B cell (primary cell): ENCODE results near the gene SARM1. TPM values are rescaled to one million over a fixed set of nuclear protein-coding genes. Genes with fewer than 3 reads are reported as not detected.

Experiments
- ATAC-seq: fragments of 200-7000 bp; cut with Tn5 transposase; one replicate; pipeline ENCODE4 v1.10.0; 2021; ENCODE audit warnings: low read depth, mild to moderate bottlenecking, moderate number of reproducible peaks, moderate library complexity
- CTCF ChIA-PET: fragments of 350-600 bp; sonication (Branson Sonifier 250); formaldehyde crosslinking; loops from one replicate; lab custom pipeline; 2021; ENCODE audit warnings: antibody characterized with exemption, inconsistent platforms; lab: Charles Lee
- POLR2A ChIA-PET: fragments of 350-600 bp; sonication (Branson Sonifier 250); formaldehyde crosslinking; loops from one replicate; lab custom pipeline; 2021; ENCODE audit warnings: antibody characterized with exemption; lab: Charles Lee
- DNase-seq: peaks from one replicate; pipeline ENCODE4 v3.0.0; 2013
- H2AFZ ChIP-seq: 2 replicates; pipeline ENCODE4 v1.6.1; 2012; ENCODE audit warnings: mild to moderate bottlenecking, low read depth, low read length; ENCODE audit not compliant: insufficient read depth, poor library complexity, severe bottlenecking
- H3K27ac ChIP-seq, 2 donors: 1 replicate in 1 of 2; 2 replicates in 1 of 2; pipeline ENCODE4 v1.5.1; 2012 to 2013; ENCODE audit warnings: low read length in 2 of 2, mild to moderate bottlenecking in 2 of 2, moderate library complexity in 1 of 2
- H3K27me3 ChIP-seq, 4 experiments: fragments of 200-600 bp in 1 of 4; sonication (generic) in 1 of 4; replicated peaks in 1 of 4; 1 replicate in 2 of 4; 2 replicates in 2 of 4; pipeline versions ENCODE4 v1.6.1 to v1.7.0; 2013 to 2016; ENCODE audit warnings: low read length in 3 of 4, mild to moderate bottlenecking in 2 of 4, mixed read lengths in 1 of 4, moderate library complexity in 1 of 4; ENCODE audit not compliant: insufficient read depth in 4 of 4, control insufficient read depth in 3 of 4; ENCODE audit errors: control extremely low read depth in 1 of 4
- H3K36me3 ChIP-seq, 2 experiments: replicated peaks in 1 of 2; 1 replicate in 1 of 2; 2 replicates in 1 of 2; pipeline versions ENCODE4 v1.6.1 to v1.7.1; 2013; ENCODE audit warnings: low read length in 1 of 2; ENCODE audit not compliant: insufficient read depth in 2 of 2, control insufficient read depth in 1 of 2; ENCODE audit errors: control extremely low read depth in 1 of 2, extremely low read depth in 1 of 2
- H3K4me1 ChIP-seq, 2 donors: fragments of 200-600 bp in 1 of 2; sonication (generic) in 1 of 2; 1 replicate in 1 of 2; 2 replicates in 1 of 2; pipeline versions ENCODE4 v1.5.1 to v1.6.1; 2013 to 2017; ENCODE audit warnings: low read length in 2 of 2; ENCODE audit not compliant: control insufficient read depth in 2 of 2, insufficient read depth in 2 of 2
- H3K4me2 ChIP-seq: replicated peaks from 2 replicates; pipeline ENCODE3; 2012; ENCODE audit warnings: mild to moderate bottlenecking, low read depth, low read length; ENCODE audit not compliant: poor library complexity, severe bottlenecking
- H3K4me3 ChIP-seq, 5 experiments: fragments of 200-600 bp in 1 of 5; sonication (generic) in 1 of 5; 1 replicate in 3 of 5; 2 replicates in 2 of 5; pipeline versions ENCODE4 v1.5.1 to v1.7.0; 2011 to 2016; ENCODE audit warnings: low read length in 4 of 5, mild to moderate bottlenecking in 4 of 5, low read depth in 2 of 5, control low read depth in 1 of 5, moderate library complexity in 1 of 5; ENCODE audit not compliant: insufficient read depth in 1 of 5; ENCODE audit errors: control extremely low read depth in 1 of 5, extremely low read depth in 1 of 5
- H3K79me2 ChIP-seq: fragments of 200-600 bp; sonication (generic); one replicate; pipeline ENCODE4 v1.6.0; 2016; ENCODE audit warnings: low read length; ENCODE audit not compliant: control insufficient read depth, insufficient read depth
- H3K9ac ChIP-seq: fragments of 200-600 bp; sonication (generic); 2 replicates; pipeline ENCODE4 v1.6.1; 2017; ENCODE audit warnings: mild to moderate bottlenecking, low read length, moderate library complexity
- H3K9me3 ChIP-seq, 3 donors: one replicate each; pipeline versions ENCODE4 v1.6.1 to v1.7.1; 2013; ENCODE audit warnings: low read length in 2 of 3; ENCODE audit not compliant: control insufficient read depth in 2 of 3, insufficient read depth in 1 of 3; ENCODE audit errors: control extremely low read depth in 1 of 3
- H4K20me1 ChIP-seq: 2 replicates; pipeline ENCODE4 v1.6.0; 2012; ENCODE audit warnings: mild to moderate bottlenecking, low read length; ENCODE audit not compliant: insufficient read depth, control insufficient read depth, poor library complexity, severe bottlenecking
- H3K27ac Mint-ChIP-seq: one replicate; pipeline ENCODE4 v1.8.0; 2021; ENCODE audit warnings: mixed read lengths
- H3K27me3 Mint-ChIP-seq: one replicate; pipeline ENCODE4 v1.8.0; 2021; ENCODE audit warnings: mixed read lengths
- H3K4me1 Mint-ChIP-seq: one replicate; pipeline ENCODE4 v1.8.0; 2021; ENCODE audit warnings: mixed read lengths
- H3K4me3 Mint-ChIP-seq: one replicate; pipeline ENCODE4 v1.8.0; 2021; ENCODE audit warnings: mixed read lengths
- H3K9me3 Mint-ChIP-seq: one replicate; pipeline ENCODE4 v1.8.0; 2022; ENCODE audit warnings: mixed read lengths; ENCODE audit not compliant: insufficient read depth
- EZH2 ChIP-seq: IDR thresholded peaks from 2 replicates; pipeline ENCODE4 v1.6.1; 2012; ENCODE audit warnings: borderline replicate concordance, low read depth, mild to moderate bottlenecking, moderate library complexity, low read length; ENCODE audit not compliant: insufficient read depth, poor library complexity, severe bottlenecking
- WGBS: methylation state at CpG from one replicate; pipeline ENCODE4 v1.1.5; 2013; ENCODE audit warnings: missing lambda C conversion rate; ENCODE audit not compliant: insufficient coverage; 5-methylcytosine and 5-hydroxymethylcytosine counted together
- intact Hi-C: fragments of 100-400 bp; cut with micrococcal nuclease; formaldehyde crosslinking; loops from one replicate; pipeline ENCODE4 v1.10.0; 2022
- polyA plus RNA-seq: library from polyadenylated mRNA; depleted of rRNA; stranded (reverse); fragments of >200 nt; gene quantifications from 2 replicates; pipeline ENCODE4 v1.2.3, GENCODE V29; 2012
- total RNA-seq, 2 donors: library from RNA; stranded (reverse); fragments of 120-200 nt in 1 of 2; gene quantifications; 1 replicate in 1 of 2; 2 replicates in 1 of 2; pipeline versions ENCODE4 v1.2.3 to v1.2.4, GENCODE V29; 2013 to 2022
- TF ChIP-seq, protein P1 (sequence below): fragments of 200-600 bp; IDR thresholded peaks from one replicate; pipeline ENCODE4 v1.8.0; 2022; ENCODE audit warnings: antibody characterized with exemption, mild to moderate bottlenecking

The SARM1 gene
- total and polyA plus RNA-seq, 2 donors (not counting 1 experiment from before 2014, with no cell fraction given) = 22.5 to 32.8 TPM

DNA sequence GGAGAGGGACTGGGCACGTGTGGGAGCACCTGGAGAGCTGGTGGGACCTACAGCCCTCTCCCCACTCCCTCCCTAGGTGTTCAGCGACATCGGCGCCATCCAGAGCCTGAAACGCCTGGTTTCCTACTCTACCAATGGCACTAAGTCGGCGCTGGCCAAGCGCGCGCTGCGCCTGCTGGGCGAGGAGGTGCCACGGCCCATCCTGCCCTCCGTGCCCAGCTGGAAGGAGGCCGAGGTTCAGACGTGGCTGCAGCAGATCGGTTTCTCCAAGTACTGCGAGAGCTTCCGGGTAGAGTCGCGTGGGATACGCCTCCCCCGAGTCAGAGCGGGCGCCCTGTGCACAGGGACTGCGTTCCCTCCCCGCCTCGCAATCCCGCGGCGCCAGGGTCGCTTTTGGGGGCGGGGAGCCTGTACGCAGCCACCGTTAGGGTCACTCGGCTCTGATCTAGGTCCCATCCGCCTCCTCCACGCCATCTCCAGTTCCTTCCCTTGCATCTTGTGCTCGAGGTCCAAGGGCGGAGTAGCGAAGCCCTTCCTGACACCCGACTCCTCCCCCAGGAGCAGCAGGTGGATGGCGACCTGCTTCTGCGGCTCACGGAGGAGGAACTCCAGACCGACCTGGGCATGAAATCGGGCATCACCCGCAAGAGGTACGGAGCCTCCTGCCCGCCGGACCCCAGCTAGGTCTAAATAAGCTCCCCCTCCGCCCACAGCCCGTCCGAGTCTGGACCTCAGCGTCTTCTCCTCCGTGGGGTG lies 13.0 kb downstream of the SARM1 start:
- TF ChIP-seq, protein P1, sequence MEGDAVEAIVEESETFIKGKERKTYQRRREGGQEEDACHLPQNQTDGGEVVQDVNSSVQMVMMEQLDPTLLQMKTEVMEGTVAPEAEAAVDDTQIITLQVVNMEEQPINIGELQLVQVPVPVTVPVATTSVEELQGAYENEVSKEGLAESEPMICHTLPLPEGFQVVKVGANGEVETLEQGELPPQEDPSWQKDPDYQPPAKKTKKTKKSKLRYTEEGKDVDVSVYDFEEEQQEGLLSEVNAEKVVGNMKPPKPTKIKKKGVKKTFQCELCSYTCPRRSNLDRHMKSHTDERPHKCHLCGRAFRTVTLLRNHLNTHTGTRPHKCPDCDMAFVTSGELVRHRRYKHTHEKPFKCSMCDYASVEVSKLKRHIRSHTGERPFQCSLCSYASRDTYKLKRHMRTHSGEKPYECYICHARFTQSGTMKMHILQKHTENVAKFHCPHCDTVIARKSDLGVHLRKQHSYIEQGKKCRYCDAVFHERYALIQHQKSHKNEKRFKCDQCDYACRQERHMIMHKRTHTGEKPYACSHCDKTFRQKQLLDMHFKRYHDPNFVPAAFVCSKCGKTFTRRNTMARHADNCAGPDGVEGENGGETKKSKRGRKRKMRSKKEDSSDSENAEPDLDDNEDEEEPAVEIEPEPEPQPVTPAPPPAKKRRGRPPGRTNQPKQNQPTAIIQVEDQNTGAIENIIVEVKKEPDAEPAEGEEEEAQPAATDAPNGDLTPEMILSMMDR = no peak
- TF ChIP-seq EZH2 = no peak
- peak overlapping the region; percentile 92 for H3K4me2 ChIP-seq
- Mint-ChIP-seq H3K9me3 (no peaks in the 10 kb centered on the region), H3K27me3 (peaks cover 27% of the 10 kb centered on the region), H3K4me3 (peak overlapping the region; percentile 92), H3K4me1 (peaks cover 26% of the 10 kb centered on the region), H3K27ac (peak overlapping the region; percentile 15)
- peaks cover 0 to 32% (median 2%) of the 10 kb centered on the region in 4 experiments for H3K27me3 ChIP-seq
- intact Hi-C loops = loop anchor here (2.0 kb wide), 1 partner anchor 14 kb away; the partner anchor contains the start of genes SARM1 and VTN
- WGBS = 3% methylated on average over 50 of the region's 56 CpGs
- CTCF ChIA-PET = interaction anchor here (1.1 kb wide), 1 partner anchor 32 kb away, joined by 6 read pairs; no protein-coding TSS in a partner anchor
- DNase-seq = peak; percentile 53
- H3K4me3 ChIP-seq = peak overlapping the region; percentile 30 to 74 (median 56)
- H4K20me1 ChIP-seq = peaks cover 14% of the 10 kb centered on the region
- ATAC-seq = peak; percentile 81
- POLR2A ChIA-PET = no interaction called here
- no peak overlapping the region for H3K27ac ChIP-seq
- H3K4me1 ChIP-seq = peaks cover 16 to 20% of the 10 kb centered on the region in 2 donors
- H3K79me2 ChIP-seq = peaks cover 16% of the 10 kb centered on the region
- peaks cover 3 to 12% of the 10 kb centered on the region in 2 experiments for H3K36me3 ChIP-seq
- H3K9ac ChIP-seq = peak overlapping the region; percentile 65
- H3K9me3 ChIP-seq = peaks cover 0 to 4% (median 1%) of the 10 kb centered on the region in 3 donors
- peak overlapping the region; percentile 79 for H2AFZ ChIP-seq

DNA sequence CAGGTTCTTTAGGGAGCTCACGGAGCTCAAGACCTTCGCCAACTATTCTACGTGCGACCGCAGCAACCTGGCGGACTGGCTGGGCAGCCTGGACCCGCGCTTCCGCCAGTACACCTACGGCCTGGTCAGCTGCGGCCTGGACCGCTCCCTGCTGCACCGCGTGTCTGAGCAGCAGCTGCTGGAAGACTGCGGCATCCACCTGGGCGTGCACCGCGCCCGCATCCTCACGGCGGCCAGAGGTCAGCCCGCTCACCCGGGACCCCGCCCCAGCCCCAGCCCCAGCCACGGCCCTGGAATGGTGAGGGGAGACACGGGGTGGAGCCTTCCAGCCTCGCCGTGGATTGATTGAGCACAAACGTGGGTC lies 13.5 kb downstream of the SARM1 start:
- 5% methylated on average over 26 of the region's 29 CpGs for WGBS
- Histone ChIP-seq H3K36me3 (peaks cover 3 to 15% of the 10 kb centered on the region in 2 experiments), H3K9me3 (peaks cover 0 to 4% (median under 1%) of the 10 kb centered on the region in 3 donors), H3K4me2 (peak overlapping the region; percentile 92), H2AFZ (peak overlapping the region; percentile 79), H3K4me3 (peak overlapping the region in 4 of 5 experiments; percentile 42 to 74 (median 60)), H3K79me2 (peaks cover 11% of the 10 kb centered on the region), H3K4me1 (peaks cover 16 to 20% of the 10 kb centered on the region in 2 donors), H4K20me1 (peaks cover 14% of the 10 kb centered on the region), H3K27me3 (peaks cover 0 to 32% (median 2%) of the 10 kb centered on the region in 4 experiments), H3K27ac (no peak overlapping the region), H3K9ac (peak overlapping the region; percentile 65)
- CTCF ChIA-PET = interaction anchor here (1.1 kb wide), 1 partner anchor 32 kb away, joined by 6 read pairs; no protein-coding TSS in a partner anchor
- intact Hi-C loops = loop anchor here (2.0 kb wide), 1 partner anchor 14 kb away; the partner anchor contains the start of genes SARM1 and VTN
- Mint-ChIP-seq H3K27ac (no peak overlapping the region), H3K27me3 (peaks cover 27% of the 10 kb centered on the region), H3K4me3 (peak overlapping the region; percentile 92), H3K4me1 (peaks cover 26% of the 10 kb centered on the region), H3K9me3 (no peaks in the 10 kb centered on the region)
- ATAC-seq (no peak), DNase-seq (no peak)
- POLR2A ChIA-PET = no interaction called here
- no peak for TF ChIP-seq EZH2
- TF ChIP-seq, protein P1 = no peak
